ENCODE measurements around the gene INO80C.

GRCh38 chr18:35438480-35439234, 59.1 kb downstream of the INO80C start:
- no peak for TF ChIP-seq CTCF (IDR thresholded peaks at IDR 0.05)
- TF ChIP-seq POLR2AphosphoS5 (IDR thresholded peaks at IDR 0.05), result no peak
- TF ChIP-seq POLR2A (IDR thresholded peaks at IDR 0.05), result no peak
